ENCODE data around the gene RICTOR. TPM values are rescaled to one million over a fixed set of nuclear protein-coding genes. Genes with fewer than 3 reads are reported as not detected.

RICTOR gene
- total RNA-seq, 1 experiment from 2014 or later, result 22.4 TPM

DNA sequence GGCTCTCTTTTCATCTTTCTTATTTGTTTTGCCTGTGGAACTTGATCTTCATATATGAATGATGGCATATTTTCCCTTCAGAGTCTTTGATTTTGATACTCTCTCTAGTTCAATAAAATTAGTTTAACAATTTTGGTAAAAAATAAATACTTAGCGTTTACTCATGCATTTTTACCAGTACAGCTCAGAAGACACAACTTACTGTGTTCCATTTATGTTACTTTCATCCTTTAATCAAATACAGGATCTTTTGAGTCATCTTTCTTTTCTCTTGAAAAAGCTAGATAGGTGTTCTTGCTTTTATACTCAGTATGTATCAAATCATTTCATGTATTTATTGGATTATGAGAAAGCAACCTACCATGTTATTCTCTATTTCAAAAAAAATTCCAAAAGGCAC is 47.1 kb upstream of the RICTOR start:
- no peak overlapping the region for H3K4me3 Mint-ChIP-seq
- no peak overlapping the region for H3K27ac Mint-ChIP-seq
- H3K27me3 Mint-ChIP-seq (ENCODE audit: low read depth), result no peaks in the 10 kb centered on the region
- no peak for TF ChIP-seq TCF7 (CRISPR knock-in tag; IDR thresholded peaks at IDR 0.05; ENCODE audit: low read depth)
- TF ChIP-seq ELF4 (CRISPR knock-in tag; IDR thresholded peaks at IDR 0.05; ENCODE audit: low read depth), result no peak
- TF ChIP-seq SMAD4 (CRISPR knock-in tag; IDR thresholded peaks at IDR 0.05), result no peak
- TF ChIP-seq, protein P1, sequence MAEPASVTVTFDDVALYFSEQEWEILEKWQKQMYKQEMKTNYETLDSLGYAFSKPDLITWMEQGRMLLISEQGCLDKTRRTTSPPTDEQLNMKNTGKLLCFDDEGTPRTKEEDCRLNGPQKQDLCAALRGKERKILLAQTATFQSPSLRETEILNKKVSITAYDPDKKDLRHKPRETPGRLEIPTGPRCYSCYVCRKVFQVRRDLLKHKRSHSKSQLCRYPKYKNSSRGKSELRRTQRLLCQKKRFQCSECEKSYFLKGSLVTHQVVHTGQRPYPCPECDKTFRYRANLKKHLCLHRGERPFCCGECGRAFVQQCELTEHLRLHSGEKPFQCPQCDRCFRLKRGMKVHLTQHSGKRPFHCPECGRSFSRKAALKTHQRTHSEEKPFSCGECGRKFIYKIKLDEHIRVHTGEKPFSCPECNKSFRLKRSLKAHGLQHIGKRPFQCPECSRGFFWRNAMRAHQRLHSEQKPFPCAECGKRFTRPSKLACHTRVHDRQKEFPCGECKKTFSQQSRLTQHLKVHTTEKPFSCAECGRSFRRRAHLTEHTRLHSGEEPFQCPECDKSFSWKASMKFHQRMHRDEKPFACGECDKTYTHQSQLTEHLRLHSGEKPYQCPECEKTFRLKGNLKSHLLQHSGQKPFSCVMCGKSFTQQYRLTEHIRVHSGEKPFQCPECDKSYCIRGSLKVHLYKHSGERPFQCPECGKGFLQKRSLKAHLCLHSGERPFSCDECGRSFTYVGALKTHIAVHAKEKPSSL (CRISPR knock-in tag; conservative IDR thresholded peaks at IDR 0.05), result no peak
- no peak for TF ChIP-seq PRRX2 (CRISPR knock-in tag; IDR thresholded peaks at IDR 0.05)
- no peak for TF ChIP-seq ESRRA (CRISPR knock-in tag; IDR thresholded peaks at IDR 0.05; ENCODE audit: borderline replicate concordance)
- TF ChIP-seq, protein P2, sequence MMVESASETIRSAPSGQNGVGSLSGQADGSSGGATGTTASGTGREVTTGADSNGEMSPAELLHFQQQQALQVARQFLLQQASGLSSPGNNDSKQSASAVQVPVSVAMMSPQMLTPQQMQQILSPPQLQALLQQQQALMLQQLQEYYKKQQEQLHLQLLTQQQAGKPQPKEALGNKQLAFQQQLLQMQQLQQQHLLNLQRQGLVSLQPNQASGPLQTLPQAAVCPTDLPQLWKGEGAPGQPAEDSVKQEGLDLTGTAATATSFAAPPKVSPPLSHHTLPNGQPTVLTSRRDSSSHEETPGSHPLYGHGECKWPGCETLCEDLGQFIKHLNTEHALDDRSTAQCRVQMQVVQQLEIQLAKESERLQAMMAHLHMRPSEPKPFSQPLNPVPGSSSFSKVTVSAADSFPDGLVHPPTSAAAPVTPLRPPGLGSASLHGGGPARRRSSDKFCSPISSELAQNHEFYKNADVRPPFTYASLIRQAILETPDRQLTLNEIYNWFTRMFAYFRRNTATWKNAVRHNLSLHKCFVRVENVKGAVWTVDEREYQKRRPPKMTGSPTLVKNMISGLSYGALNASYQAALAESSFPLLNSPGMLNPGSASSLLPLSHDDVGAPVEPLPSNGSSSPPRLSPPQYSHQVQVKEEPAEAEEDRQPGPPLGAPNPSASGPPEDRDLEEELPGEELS (CRISPR knock-in tag; IDR thresholded peaks at IDR 0.05), result no peak
- no peak for TF ChIP-seq STAT6 (CRISPR knock-in tag; conservative IDR thresholded peaks at IDR 0.05; ENCODE audit: low read depth)
- TF ChIP-seq NR2C2 (CRISPR knock-in tag; IDR thresholded peaks at IDR 0.05), result no peak
- no peak for TF ChIP-seq ZNF138 (CRISPR knock-in tag; conservative IDR thresholded peaks at IDR 0.05)
- TF ChIP-seq E2F1 (CRISPR knock-in tag; IDR thresholded peaks at IDR 0.05), result no peak
- H3K36me3 Mint-ChIP-seq, result no peaks in the 10 kb centered on the region
- ChIA-PET CTCF (interaction anchor here (1.4 kb wide), 1 partner anchor 40 kb away, joined by 3 read pairs; no protein-coding TSS in a partner anchor), POLR2A (no interaction called here)
- no peaks in the 10 kb centered on the region for H3K4me1 Mint-ChIP-seq
- DNase-seq (ENCODE audit: low spot score) (no peak), ATAC-seq (no peak)
- H3K9me3 Mint-ChIP-seq, result no peaks in the 10 kb centered on the region

DNA sequence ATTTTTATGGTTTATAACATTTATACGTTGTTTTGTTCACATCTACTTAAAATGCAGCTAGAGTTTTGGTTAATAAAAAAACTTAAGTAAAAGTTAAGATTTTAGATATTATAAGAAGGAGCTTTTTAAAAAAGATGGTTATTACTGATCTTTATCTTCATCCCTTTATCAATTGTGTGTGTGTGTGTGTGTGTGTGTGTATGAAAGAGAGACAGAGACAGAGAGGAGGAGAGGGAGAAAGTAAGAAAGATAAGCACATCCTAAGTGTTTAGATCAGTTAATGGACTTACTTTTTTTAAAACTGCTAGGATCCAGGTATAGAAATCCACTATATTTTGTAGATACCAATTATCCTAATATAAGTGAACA is 45.8 kb upstream of the RICTOR start:
- POLR2A ChIA-PET, result no interaction called here
- CTCF ChIA-PET, result interaction anchor here (0.8 to 1.1 kb wide), 2 partner anchors 39 to 98 kb away, joined by 3 read pairs; no protein-coding TSS in a partner anchor
- H3K27me3 Mint-ChIP-seq (ENCODE audit: low read depth), result no peaks in the 10 kb centered on the region

More for the DNA sequence above, 45.8 kb upstream of the RICTOR start:
- TF ChIP-seq, protein P3, sequence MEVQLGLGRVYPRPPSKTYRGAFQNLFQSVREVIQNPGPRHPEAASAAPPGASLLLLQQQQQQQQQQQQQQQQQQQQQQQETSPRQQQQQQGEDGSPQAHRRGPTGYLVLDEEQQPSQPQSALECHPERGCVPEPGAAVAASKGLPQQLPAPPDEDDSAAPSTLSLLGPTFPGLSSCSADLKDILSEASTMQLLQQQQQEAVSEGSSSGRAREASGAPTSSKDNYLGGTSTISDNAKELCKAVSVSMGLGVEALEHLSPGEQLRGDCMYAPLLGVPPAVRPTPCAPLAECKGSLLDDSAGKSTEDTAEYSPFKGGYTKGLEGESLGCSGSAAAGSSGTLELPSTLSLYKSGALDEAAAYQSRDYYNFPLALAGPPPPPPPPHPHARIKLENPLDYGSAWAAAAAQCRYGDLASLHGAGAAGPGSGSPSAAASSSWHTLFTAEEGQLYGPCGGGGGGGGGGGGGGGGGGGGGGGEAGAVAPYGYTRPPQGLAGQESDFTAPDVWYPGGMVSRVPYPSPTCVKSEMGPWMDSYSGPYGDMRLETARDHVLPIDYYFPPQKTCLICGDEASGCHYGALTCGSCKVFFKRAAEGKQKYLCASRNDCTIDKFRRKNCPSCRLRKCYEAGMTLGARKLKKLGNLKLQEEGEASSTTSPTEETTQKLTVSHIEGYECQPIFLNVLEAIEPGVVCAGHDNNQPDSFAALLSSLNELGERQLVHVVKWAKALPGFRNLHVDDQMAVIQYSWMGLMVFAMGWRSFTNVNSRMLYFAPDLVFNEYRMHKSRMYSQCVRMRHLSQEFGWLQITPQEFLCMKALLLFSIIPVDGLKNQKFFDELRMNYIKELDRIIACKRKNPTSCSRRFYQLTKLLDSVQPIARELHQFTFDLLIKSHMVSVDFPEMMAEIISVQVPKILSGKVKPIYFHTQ (CRISPR knock-in tag; IDR thresholded peaks at IDR 0.05), result no peak
- no peaks in the 10 kb centered on the region for H3K9me3 Mint-ChIP-seq
- DNase-seq (ENCODE audit: low spot score), result no peak
- ATAC-seq, result no peak
- no peak overlapping the region for H3K4me3 Mint-ChIP-seq
- H3K27ac Mint-ChIP-seq, result no peak overlapping the region
- no peaks in the 10 kb centered on the region for H3K36me3 Mint-ChIP-seq
- no peaks in the 10 kb centered on the region for H3K4me1 Mint-ChIP-seq
